ENCODE results near the gene KLHL29.

DNA sequence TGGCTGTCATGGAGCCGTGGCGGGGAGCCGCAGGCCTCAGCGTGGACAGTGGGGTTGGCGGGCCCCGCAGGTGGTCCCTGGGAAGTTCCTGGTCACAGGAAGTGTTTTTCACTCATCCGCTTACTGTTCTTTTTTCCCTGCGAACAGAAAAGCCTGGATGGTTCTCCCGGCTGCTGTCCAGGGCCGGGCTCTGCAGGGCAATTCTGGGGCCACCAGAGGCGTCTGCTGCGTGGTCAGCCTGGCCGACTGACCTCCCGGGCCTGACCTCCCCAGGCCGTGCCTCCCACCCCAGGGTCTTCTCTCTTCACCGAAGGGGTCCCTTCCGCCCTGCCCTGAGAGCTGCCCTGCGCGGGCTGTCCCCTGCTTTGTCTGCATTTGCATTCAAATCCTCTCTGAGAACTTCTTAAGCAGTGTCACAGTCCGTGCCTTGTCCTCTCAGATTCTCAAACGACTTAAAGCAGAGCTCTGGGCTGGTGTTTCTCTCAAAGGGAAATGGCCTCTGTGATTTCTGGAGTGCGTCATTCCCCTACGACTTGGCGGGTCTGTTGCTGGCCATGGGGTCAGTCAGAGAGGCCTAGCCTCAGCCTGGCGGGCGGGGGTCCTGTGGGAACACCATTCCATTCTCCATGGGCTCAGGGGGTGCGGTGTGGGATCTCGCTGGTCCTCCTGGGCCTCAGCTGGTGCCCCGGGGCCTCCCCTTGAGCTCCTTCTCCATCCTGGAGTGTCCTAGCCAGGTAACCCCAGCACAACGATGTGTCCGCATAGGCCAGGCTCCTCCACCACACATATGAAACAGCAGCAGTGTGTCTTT lies 38.3 kb downstream of the KLHL29 start:
- TF ChIP-seq, protein P1, sequence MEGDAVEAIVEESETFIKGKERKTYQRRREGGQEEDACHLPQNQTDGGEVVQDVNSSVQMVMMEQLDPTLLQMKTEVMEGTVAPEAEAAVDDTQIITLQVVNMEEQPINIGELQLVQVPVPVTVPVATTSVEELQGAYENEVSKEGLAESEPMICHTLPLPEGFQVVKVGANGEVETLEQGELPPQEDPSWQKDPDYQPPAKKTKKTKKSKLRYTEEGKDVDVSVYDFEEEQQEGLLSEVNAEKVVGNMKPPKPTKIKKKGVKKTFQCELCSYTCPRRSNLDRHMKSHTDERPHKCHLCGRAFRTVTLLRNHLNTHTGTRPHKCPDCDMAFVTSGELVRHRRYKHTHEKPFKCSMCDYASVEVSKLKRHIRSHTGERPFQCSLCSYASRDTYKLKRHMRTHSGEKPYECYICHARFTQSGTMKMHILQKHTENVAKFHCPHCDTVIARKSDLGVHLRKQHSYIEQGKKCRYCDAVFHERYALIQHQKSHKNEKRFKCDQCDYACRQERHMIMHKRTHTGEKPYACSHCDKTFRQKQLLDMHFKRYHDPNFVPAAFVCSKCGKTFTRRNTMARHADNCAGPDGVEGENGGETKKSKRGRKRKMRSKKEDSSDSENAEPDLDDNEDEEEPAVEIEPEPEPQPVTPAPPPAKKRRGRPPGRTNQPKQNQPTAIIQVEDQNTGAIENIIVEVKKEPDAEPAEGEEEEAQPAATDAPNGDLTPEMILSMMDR (IDR thresholded peaks at IDR 0.05; ENCODE audit: low read depth, low read length), result no peak
- TF ChIP-seq POLR2A (IDR thresholded peaks at IDR 0.05; ENCODE audit: extremely low read depth, insufficient read length), result no peak

Data from NB4 (cell line).